GM04504 (cell line): ENCODE measurements around the gene CCDC78.

Source experiments
- DNase-seq: peaks from one replicate; pipeline ENCODE4 v3.0.0-alpha.2; 2012; ENCODE audit warnings: low read depth

The CCDC78 gene

DNA sequence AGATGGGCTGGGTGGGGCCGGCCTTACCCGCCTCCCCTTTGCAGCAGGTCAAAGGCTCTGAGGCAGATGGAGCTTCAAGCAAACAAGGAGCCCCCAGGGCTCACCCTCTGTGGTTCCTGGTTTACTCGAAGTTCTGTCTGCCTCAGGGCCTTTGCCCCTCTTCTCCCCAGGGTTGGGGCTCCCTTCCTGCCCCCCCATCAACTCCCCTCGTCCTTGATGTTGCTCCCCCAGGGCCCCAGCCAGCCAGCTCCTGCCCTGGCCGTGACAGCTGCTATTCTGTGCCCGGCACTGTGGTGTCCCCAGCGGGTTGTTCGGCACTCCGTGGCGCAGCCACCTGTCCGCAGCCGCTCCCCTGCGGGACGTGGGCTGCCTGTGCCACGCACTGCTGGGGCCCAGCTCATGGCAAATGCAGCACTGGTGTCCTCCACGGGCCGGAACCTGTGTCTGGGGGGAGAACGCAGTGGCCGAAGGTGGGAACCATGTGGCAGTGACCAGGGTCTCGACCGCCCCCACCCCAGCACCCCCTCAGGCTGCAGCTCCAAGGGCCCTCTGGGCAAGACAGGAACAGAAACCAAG lies 15.7 kb downstream of the CCDC78 start:
- DNase-seq: no peak

GRCh38 chr16:709566-710499 lies 16.4 kb downstream of the CCDC78 start:
- no peak for DNase-seq

GRCh38 chr16:708959-709358 lies 17.3 kb downstream of the CCDC78 start:
- DNase-seq: no peak

DNA sequence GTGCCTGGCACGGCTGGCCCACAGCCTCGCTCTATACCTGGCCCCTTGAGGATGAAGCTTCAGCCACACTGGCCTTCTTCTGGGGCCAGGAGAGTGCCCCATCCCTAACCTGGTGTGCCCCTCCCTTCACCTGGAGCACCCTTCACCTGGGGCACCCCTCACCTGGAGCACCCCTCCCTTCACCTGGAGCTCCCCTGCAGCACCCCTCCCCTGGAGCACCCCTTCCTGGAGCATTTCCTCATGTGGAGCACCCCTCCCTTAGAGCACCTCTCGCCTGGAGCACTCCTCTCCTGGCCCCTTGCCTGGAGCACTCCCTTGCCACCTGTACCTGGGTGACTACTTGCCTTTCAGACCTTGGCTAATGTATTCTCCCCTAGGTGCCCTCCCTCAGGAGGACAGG lies 18.2 kb downstream of the CCDC78 start:
- DNase-seq: no peak

DNA sequence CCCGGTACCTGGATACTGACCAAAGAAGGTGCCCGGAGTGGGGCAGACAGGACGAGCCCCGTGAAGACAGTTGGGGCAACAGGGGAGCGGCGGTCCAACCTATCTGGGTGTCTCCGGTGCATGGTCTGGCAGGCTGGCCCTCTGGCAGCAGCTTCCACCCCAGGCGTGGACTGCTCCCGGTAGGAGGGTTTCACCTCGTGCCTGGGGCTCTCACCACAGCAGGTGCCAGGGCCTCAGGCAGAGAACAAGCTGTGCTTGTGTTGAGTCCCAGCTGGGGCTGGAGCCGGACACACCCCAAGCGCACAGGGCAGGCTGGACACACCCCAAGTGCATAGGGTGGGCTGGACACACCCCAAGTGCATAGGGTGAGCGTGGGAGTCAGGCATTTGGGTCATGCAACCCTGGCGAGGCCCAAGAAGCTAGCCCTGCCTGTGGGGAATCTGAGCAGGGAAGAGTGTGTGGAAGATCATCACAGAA lies 19.1 kb downstream of the CCDC78 start:
- no peak for DNase-seq

- no peak for DNase-seq
Measured at GRCh38 chr16:706189-707061, 19.8 kb downstream of the CCDC78 start.

DNA sequence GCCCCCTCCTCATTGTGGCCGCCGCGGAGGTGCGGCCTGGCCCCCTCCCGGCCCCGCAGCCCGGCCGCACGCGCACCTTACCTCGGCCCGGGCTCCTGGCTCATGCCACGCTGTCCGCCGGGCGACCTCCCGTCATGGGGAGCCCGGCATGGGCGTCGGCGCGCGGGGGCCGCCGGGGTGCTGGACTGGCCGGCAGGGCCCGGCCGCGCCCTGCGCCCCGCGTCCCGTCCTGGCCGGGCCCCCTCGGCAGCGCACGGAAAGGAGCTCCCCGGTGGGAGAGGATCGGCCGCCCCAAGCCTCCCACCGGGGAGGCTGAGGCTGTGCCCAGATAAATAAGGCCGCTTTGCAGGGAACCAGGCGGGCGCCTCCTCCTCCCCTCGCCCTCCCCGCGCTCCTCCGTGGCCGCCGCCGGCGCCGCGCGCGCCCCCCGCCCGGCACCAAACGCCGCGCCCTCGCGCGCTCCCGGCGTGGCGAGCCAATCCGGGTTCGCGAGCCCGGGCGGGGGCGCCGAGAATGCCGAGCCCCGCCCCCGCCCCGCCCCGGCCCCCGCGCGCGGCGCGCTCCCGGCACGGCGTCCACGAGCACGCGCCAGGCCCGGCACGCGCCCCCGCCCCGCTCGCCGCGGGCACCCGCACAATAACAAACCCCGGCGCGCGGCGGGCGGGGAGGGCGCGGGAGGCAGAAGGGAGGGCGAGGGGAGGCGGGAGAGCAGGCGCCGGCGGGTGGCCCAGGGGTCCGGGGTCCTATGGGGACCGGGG lies 20.6 kb downstream of the CCDC78 start, which contains the start of gene FBXL16:
Gene FBXL16 (minus strand): TSS at position 371 of the 758 bp plus-strand sequence. CDS start 8,396 bp downstream, outside the sequence.
- DNase-seq: no peak

DNA sequence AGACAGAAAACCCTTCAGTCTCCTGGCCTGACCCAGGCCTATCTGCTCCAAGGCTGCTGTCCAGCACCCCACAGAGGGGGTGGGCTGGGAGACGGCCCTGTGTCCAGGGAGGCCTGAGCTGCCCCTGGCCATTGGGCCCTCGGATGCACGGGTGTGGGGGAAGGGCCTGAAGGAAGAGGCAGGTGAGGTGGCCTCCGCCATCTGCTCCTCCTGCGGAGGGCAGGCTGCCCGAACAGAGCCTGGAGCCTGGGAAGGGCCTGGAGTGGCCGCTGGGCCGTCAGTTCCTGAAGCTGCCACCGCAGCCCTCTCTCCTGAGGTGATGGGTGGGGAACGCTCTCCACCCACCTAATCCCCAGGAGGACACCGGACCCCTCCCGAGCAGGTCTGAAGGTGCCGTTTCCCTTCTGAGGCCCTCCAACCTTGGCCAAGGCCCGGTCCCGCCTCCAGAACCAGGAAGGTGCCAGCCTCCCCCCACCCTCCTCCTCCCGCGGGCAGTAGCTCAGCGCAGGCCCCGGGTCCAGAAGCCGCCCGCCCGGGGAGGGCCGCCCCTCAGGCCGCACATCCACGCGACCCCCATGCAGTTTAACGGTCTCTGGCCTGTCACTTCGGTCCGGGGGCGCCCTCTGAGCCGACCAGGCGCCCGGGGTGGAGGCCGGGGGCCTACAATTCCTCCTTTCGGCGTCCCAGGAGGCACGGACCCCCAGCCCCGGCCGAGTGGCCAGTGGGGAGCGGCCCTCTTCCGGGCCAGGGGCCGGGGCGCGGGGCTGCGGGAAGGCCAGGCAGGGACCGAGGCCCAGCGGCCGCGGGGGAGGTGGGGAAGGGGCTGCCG lies 21.5 kb downstream of the CCDC78 start:
- DNase-seq: no peak

- DNase-seq: no peak
Measured at GRCh38 chr16:704047-704446, 22.2 kb downstream of the CCDC78 start.

DNA sequence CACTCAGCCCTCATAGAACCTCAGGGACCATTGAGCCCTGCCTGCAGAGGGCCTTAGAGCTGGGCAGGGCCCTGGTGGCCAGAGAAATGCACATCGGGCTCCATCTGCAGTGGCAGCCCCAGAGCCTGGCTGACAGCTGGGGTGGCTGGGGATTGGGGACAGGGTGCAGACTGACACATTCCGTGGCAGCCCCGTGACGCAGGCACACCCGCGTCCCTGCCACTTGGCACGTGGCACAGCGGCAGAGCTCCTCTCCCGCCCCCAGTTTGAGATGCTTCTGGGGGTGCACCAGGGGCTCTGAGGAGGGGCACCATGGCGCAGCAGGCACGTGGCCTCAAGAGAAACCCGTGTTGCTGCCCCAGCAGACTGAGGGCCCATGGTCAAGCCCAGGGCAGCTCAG lies 22.8 kb downstream of the CCDC78 start:
- DNase-seq: no peak

GRCh38 chr16:702341-702740 lies 23.9 kb downstream of the CCDC78 start:
- DNase-seq: no peak

GRCh38 chr16:700684-701584 lies 25.3 kb downstream of the CCDC78 start:
- no peak for DNase-seq

GRCh38 chr16:698911-699671 lies 27.2 kb downstream of the CCDC78 start:
- DNase-seq: no peak

GRCh38 chr16:695355-696089 lies 30.7 kb downstream of the CCDC78 start:
- no peak for DNase-seq

DNA sequence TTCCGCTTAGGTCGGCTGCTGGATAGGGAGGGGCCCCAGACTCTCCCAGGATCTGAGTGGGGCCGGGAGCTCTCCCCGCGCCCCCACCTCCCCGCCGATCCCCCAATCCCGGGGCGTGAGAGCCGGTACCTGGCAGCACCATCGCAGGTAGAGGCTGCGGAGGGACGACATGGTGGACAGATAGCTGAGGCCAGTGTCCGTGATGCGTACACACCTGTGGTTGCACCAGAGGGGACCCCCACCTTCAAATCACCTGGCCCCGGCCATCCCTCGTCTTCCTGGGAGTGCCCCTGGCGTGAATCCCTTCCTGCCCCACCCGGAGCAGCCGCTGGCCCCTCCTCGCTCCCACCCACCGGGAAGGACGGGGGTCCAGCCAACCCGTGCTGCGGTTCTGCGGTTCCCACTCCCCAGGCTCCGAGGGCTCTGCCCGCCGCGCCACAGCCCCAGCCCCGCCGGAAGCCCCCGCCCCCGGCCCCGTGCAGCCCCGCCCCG lies 31.3 kb downstream of the CCDC78 start:
- DNase-seq: no peak

DNA sequence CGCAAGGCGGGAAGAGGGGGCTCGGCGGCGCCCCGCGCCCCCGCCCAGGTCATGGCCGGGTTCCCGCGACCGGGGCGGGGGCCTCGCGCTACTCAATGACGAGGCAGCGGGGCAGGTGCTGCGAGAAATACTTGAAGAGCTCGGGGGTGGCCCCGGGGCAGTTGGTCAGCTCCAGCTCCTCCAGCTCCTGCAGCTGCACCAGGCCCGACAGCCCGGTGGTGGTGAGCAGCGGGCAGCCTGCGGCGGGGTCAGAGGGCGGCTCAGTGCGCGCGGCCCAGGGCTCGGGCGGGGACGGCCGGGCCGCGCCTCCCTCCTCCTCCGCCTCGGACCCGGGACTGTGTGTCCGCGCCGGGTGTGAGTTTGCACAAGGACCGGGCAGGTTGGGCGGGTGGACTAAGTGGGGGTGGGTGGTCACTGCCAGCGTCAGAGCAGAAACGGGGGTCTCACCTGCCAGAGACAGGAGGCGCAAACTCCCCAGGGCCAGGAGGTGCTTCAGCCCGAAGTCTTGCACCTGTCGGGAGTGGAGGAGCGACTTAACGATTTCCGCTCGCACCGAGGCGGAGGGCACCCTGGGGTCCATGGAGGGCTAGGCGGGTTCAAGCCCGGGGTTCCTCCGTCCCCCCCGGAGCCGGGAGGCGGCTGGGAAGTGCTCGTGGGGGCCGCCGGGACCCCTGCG lies 31.9 kb downstream of the CCDC78 start:
- DNase-seq: no peak

DNA sequence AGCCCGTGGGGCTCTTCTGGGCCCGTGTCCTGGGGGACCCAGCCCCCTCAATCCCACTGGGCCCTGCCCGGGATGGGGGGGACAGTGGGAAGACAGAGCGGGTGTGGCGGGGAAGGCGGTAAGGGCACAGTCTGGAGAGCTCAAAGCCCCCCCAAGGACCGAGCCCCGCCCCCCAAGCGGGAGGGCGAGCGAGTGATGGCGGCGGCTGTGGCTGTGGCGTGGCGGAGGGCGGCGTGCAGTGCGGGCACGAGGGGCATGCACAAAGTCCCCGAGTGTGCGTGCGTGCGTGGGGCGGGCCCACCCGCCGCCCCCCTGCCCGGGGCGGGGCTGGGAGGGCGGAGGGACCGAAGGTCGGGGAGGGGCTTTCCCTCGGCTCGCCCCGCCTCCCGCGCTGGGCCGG lies 32.5 kb downstream of the CCDC78 start:
- DNase-seq: no peak
